Uterus (tissue), 4 donors: Measurements from ENCODE around the gene CYP1A2. TPM values are rescaled to one million over a fixed set of nuclear protein-coding genes. Genes with fewer than 3 reads are reported as not detected.
A peak's percentile ranks its signal among the peaks of the same experiment; 100 is the strongest.

ENCODE experiments used
- DNase-seq, 2 donors: peaks; one replicate each; pipeline ENCODE4 v3.0.0-alpha.2; 2019 to 2020
- H3K27ac ChIP-seq, 2 donors: fragments of 200-600 bp; sonication (generic); 1 replicate in 1 of 2; 2 replicates in 1 of 2; pipeline ENCODE4 v1.5.1; 2016 to 2018
- H3K27me3 ChIP-seq, 2 donors: fragments of 200-600 bp; sonication (generic); one replicate each; pipeline ENCODE4 v1.5.1; 2018 to 2019; ENCODE audit warnings: control low read depth in 1 of 2
- H3K36me3 ChIP-seq, 2 donors: fragments of 200-600 bp; sonication (generic); one replicate each; pipeline ENCODE4 v1.5.1; 2019; ENCODE audit warnings: control low read depth in 1 of 2
- H3K4me1 ChIP-seq, 2 donors: fragments of 200-600 bp; sonication (generic); one replicate each; pipeline ENCODE4 v1.5.1; 2018 to 2019; ENCODE audit warnings: control low read depth in 1 of 2
- H3K4me3 ChIP-seq, 2 donors: fragments of 200-600 bp; sonication (generic); 1 replicate in 1 of 2; 2 replicates in 1 of 2; pipeline ENCODE4 v1.5.1; 2018 to 2019; ENCODE audit warnings: mild to moderate bottlenecking in 1 of 2
- H3K9me3 ChIP-seq, 2 donors: fragments of 200-600 bp; sonication (generic); one replicate each; pipeline ENCODE4 v1.5.1; 2019; ENCODE audit warnings: control low read depth in 1 of 2
- POLR2A ChIP-seq, 2 donors: fragments of 450-650 bp; IDR thresholded peaks; one replicate each; pipeline ENCODE4 v1.6.1; 2016; ENCODE audit warnings: antibody characterized with exemption in 2 of 2, mild to moderate bottlenecking in 1 of 2, moderate library complexity in 1 of 2
- intact Hi-C: fragments of 100-400 bp; cut with DNase I; formaldehyde crosslinking; loops from one replicate; pipeline ENCODE4 v1.15.1; 2023; ENCODE audit warnings: low total_unique reads
- total RNA-seq, 4 donors: library from RNA; depleted of rRNA in 3 of 4; stranded (reverse); fragments of >200 nt in 3 of 4; gene quantifications; one replicate each; pipeline versions ENCODE4 v1.1.0 to v1.2.4, GENCODE V29; 2014 to 2023
- TF ChIP-seq, protein P1 (sequence below), 4 experiments: fragments of 200-600 bp in 2 of 4; fragments of 450-650 bp in 2 of 4; sonication (generic) in 2 of 4; IDR thresholded peaks; one replicate each; pipeline ENCODE4 v1.5.1; 2016 to 2019; ENCODE audit warnings: antibody characterized with exemption in 4 of 4, mild to moderate bottlenecking in 2 of 4, moderate library complexity in 1 of 4
- donor health status: DM: yes; HTN: yes; CAD: no.

Gene CYP1A2
- total RNA-seq, 4 donors from 2014 or later: not detected

DNA sequence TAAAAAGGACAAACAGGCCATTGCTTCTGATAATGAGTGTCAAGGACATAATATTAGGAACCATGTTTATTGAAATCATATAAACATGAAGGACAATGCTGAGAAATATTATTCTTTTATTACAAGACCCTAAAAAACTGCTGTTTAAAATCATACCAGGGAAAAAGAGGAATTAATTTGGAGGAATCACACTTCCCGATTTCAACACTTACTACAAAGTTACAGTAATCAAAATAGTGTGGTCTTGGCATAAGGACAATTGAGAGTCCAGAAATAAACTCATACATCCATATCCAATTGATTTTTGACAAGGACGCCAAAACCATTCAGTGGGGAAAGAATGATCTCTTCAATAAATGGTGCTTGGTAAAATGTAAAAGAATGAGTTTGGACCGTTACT lies 36.3 kb upstream of the CYP1A2 start:
- H3K36me3 ChIP-seq: no peaks in the 10 kb centered on the region
- no peak overlapping the region for H3K4me3 ChIP-seq
- H3K4me1 ChIP-seq: no peaks in the 10 kb centered on the region
- H3K9me3 ChIP-seq: no peaks in the 10 kb centered on the region
- no peak overlapping the region for H3K27ac ChIP-seq
- no peak for DNase-seq
- no peaks in the 10 kb centered on the region for H3K27me3 ChIP-seq
- no peak for TF ChIP-seq POLR2A (IDR thresholded peaks at IDR 0.05)
- TF ChIP-seq, protein P1, sequence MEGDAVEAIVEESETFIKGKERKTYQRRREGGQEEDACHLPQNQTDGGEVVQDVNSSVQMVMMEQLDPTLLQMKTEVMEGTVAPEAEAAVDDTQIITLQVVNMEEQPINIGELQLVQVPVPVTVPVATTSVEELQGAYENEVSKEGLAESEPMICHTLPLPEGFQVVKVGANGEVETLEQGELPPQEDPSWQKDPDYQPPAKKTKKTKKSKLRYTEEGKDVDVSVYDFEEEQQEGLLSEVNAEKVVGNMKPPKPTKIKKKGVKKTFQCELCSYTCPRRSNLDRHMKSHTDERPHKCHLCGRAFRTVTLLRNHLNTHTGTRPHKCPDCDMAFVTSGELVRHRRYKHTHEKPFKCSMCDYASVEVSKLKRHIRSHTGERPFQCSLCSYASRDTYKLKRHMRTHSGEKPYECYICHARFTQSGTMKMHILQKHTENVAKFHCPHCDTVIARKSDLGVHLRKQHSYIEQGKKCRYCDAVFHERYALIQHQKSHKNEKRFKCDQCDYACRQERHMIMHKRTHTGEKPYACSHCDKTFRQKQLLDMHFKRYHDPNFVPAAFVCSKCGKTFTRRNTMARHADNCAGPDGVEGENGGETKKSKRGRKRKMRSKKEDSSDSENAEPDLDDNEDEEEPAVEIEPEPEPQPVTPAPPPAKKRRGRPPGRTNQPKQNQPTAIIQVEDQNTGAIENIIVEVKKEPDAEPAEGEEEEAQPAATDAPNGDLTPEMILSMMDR (IDR thresholded peaks at IDR 0.05): no peak
- intact Hi-C loops: no loop called here

DNA sequence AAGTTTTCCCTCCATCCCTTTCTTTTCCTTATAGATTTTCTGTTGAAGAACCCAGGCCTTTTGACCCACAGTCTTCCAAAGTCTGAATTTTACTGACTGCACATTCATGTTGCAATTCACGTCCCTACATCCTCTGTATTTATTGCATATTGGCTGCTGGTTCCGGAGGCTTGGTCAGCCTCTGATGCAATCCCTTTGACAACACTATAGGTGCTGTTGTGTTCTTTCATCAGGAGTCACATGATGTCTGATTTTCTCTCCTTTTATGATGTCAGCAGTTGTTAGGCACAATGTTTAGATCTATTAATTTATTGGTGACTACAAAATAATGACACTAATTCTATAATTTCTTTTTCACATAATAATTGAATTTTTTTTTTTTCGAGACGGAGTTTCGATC lies 32.0 kb upstream of the CYP1A2 start:
- H3K9me3 ChIP-seq: no peaks in the 10 kb centered on the region
- intact Hi-C loops: no loop called here
- H3K27ac ChIP-seq: no peak overlapping the region
- no peaks in the 10 kb centered on the region for H3K36me3 ChIP-seq
- DNase-seq: no peak
- no peak overlapping the region for H3K4me3 ChIP-seq
- no peaks in the 10 kb centered on the region for H3K4me1 ChIP-seq
- TF ChIP-seq, protein P1 (IDR thresholded peaks at IDR 0.05): no peak
- no peak for TF ChIP-seq POLR2A (IDR thresholded peaks at IDR 0.05)
- no peaks in the 10 kb centered on the region for H3K27me3 ChIP-seq

DNA sequence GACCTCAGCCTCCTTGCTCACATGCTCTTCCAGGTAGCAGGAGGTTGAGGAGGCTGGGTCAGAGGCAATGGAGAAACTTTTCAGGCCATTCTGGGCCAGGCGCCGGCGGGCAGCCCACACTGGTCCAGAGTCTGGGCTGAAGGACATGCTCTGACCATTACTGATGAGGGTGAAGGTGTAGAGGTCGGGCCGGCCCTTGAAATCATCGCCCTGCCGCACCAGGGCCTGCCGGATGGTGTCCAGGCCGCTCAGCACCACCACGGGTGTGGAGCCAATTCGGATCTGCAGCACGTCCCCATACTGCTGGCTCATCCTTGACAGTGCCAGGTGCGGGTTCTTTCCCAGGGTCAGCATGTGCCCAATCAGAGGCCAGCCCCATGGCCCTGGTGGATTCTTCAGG lies 26.1 kb upstream of the CYP1A2 start:
- no peaks in the 10 kb centered on the region for H3K9me3 ChIP-seq
- DNase-seq: no peak
- no peak overlapping the region for H3K27ac ChIP-seq
- intact Hi-C loops: no loop called here
- peaks cover 0 to 6% of the 10 kb centered on the region in 2 donors for H3K4me1 ChIP-seq
- peaks cover 0 to 1% of the 10 kb centered on the region in 2 donors for H3K27me3 ChIP-seq
- no peak for TF ChIP-seq POLR2A (IDR thresholded peaks at IDR 0.05)
- TF ChIP-seq, protein P1 (IDR thresholded peaks at IDR 0.05): no peak
- H3K36me3 ChIP-seq: no peaks in the 10 kb centered on the region
- no peak overlapping the region for H3K4me3 ChIP-seq

DNA sequence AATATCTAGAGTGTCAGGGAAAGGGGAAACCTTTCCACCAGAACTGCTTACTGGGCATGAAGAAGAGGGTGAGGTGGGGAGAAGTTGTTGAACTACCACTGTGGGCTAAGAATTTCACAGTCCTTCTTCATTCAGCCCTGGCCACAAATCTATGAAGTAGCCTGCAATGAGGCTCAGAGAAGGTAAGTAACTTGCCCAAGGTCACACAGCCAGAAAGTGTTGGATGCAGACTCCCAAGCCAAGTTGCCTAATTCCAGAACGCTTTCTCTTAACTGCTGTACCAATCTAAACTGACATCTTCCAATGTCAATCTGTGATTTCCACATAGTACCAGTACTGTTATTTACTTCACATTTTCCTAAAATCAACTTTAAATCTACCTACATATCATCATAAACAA lies 25.5 kb upstream of the CYP1A2 start:
- TF ChIP-seq POLR2A (IDR thresholded peaks at IDR 0.05): no peak
- intact Hi-C loops: no loop called here
- Histone ChIP-seq H3K27ac (no peak overlapping the region), H3K4me1 (peaks cover 0 to 6% of the 10 kb centered on the region in 2 donors), H3K4me3 (no peak overlapping the region), H3K27me3 (peaks cover 0 to 5% of the 10 kb centered on the region in 2 donors), H3K36me3 (no peaks in the 10 kb centered on the region), H3K9me3 (no peaks in the 10 kb centered on the region)
- no peak for DNase-seq

DNA sequence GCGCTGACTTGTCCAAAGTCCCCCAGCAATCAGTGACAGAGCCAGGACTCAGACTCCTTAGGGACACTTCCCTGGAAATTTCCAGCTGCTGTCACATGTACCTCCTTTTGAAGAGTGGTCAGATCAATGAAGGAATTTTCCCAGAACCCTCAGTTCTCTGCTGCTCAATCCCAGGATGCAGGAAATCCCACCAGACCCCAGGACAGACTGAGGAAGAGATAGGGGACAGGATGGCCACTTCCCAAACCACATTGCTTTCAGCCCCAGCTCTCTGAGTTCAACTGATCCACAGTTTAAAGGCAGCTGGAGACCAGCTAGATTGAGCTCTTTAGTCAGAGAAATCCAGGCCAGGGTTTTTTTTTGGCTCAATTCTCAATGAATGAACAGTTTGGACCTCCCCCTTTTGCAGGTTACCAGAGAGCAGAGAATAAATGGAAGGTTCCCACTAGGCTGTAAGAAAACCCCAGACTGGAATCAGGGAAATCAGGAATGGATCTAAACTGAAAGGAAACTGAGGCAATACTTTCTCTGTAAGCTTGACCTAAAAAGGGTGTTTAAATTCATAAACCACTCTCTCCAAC lies 24.8 kb upstream of the CYP1A2 start:
- H3K4me1 ChIP-seq: peaks cover 0 to 6% of the 10 kb centered on the region in 2 donors
- H3K27me3 ChIP-seq: peaks cover 0 to 5% of the 10 kb centered on the region in 2 donors
- no peaks in the 10 kb centered on the region for H3K36me3 ChIP-seq
- H3K9me3 ChIP-seq: no peaks in the 10 kb centered on the region
- H3K4me3 ChIP-seq: no peak overlapping the region
- TF ChIP-seq POLR2A (IDR thresholded peaks at IDR 0.05): no peak
- TF ChIP-seq, protein P1 (IDR thresholded peaks at IDR 0.05): peak in 2 of 4 experiments; percentile 4 to 15
- DNase-seq: no peak
- intact Hi-C loops: no loop called here
- no peak overlapping the region for H3K27ac ChIP-seq
